ENCODE results near the gene LIPM.

The LIPM gene

DNA sequence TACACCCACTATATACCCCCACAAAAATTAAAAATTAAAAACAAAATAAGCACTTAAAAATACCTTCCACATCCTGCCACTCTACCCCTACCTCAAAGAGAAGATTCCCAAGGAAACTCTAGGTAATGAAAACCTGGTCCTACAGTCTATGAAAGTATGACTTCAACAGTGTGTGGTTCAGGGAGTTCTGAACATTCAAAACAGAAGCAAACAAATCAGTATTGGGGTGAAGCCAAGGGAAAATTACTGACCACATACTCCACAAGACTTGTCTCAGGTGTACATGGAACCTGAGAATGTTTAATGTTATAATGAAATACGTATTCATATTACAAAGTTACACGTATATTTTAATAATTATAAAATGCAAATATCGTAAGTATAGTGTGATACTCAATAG lies 20.3 kb upstream of the LIPM start:
- H3K9me3 ChIP-seq (ENCODE audit: control insufficient read depth, insufficient read depth, low read depth, low read length), result no peaks in the 10 kb centered on the region
- H3K4me1 ChIP-seq (ENCODE audit: control insufficient read depth, insufficient read depth, low read length), result no peaks in the 10 kb centered on the region
- H3K36me3 ChIP-seq (ENCODE audit: control insufficient read depth in 2 of 2, insufficient read depth in 1 of 2, low read length in 2 of 2), result no peaks in the 10 kb centered on the region
- no peak overlapping the region for H3K4me3 ChIP-seq (ENCODE audit: low read depth, low read length)
- CTCF ChIA-PET, result interaction anchor here (0.6 kb wide), 1 partner anchor 38 kb away, joined by 4 read pairs; no protein-coding TSS in a partner anchor
- TF ChIP-seq ZNF266 (tag by site-specific recombination; IDR thresholded peaks at IDR 0.05; ENCODE audit: low read depth), result no peak
- TF ChIP-seq ZNF423 (tag by site-specific recombination; IDR thresholded peaks at IDR 0.05), result no peak
- TF ChIP-seq, protein P1, sequence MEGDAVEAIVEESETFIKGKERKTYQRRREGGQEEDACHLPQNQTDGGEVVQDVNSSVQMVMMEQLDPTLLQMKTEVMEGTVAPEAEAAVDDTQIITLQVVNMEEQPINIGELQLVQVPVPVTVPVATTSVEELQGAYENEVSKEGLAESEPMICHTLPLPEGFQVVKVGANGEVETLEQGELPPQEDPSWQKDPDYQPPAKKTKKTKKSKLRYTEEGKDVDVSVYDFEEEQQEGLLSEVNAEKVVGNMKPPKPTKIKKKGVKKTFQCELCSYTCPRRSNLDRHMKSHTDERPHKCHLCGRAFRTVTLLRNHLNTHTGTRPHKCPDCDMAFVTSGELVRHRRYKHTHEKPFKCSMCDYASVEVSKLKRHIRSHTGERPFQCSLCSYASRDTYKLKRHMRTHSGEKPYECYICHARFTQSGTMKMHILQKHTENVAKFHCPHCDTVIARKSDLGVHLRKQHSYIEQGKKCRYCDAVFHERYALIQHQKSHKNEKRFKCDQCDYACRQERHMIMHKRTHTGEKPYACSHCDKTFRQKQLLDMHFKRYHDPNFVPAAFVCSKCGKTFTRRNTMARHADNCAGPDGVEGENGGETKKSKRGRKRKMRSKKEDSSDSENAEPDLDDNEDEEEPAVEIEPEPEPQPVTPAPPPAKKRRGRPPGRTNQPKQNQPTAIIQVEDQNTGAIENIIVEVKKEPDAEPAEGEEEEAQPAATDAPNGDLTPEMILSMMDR (tag by site-specific recombination; IDR thresholded peaks at IDR 0.05), result no peak
- no peak for TF ChIP-seq ZNF335 (tag by site-specific recombination; conservative IDR thresholded peaks at IDR 0.05)
- TF ChIP-seq ZNF596 (tag by site-specific recombination; IDR thresholded peaks at IDR 0.05), result no peak
- TF ChIP-seq, protein P2, sequence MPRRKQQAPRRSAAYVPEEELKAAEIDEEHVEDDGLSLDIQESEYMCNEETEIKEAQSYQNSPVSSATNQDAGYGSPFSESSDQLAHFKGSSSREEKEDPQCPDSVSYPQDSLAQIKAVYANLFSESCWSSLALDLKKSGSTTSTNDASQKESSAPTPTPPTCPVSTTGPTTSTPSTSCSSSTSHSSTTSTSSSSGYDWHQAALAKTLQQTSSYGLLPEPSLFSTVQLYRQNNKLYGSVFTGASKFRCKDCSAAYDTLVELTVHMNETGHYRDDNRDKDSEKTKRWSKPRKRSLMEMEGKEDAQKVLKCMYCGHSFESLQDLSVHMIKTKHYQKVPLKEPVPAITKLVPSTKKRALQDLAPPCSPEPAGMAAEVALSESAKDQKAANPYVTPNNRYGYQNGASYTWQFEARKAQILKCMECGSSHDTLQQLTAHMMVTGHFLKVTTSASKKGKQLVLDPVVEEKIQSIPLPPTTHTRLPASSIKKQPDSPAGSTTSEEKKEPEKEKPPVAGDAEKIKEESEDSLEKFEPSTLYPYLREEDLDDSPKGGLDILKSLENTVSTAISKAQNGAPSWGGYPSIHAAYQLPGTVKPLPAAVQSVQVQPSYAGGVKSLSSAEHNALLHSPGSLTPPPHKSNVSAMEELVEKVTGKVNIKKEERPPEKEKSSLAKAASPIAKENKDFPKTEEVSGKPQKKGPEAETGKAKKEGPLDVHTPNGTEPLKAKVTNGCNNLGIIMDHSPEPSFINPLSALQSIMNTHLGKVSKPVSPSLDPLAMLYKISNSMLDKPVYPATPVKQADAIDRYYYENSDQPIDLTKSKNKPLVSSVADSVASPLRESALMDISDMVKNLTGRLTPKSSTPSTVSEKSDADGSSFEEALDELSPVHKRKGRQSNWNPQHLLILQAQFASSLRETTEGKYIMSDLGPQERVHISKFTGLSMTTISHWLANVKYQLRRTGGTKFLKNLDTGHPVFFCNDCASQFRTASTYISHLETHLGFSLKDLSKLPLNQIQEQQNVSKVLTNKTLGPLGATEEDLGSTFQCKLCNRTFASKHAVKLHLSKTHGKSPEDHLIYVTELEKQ (tag by site-specific recombination; IDR thresholded peaks at IDR 0.05; ENCODE audit: borderline replicate concordance), result no peak
- POLR2A ChIA-PET, result no interaction called here
- H3K27ac ChIP-seq (ENCODE audit: extremely low read depth, low read depth, low read length), result no peak overlapping the region

DNA sequence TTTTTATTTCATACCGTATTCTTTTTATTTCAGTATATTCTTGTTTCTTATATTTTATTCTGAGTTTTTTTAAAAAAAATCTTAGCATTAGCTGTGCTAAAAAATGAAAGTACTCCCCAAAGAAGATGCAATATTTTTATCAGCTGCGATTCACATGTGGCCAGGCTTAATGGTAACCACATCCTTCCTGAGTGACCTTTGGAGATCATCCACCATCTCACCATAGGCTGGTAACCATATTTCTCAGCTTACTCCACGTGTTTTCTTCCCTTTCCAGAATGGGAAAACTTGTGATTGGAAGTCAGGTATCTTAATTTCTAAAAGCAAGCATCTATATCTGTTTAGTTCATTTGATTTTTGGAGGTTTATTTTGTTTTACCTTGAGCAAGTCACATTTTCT lies 18.8 kb upstream of the LIPM start:
- no peak overlapping the region for H3K27ac ChIP-seq (ENCODE audit: extremely low read depth, low read depth, low read length)
- no peaks in the 10 kb centered on the region for H3K4me1 ChIP-seq (ENCODE audit: control insufficient read depth, insufficient read depth, low read length)
- CTCF ChIA-PET, result interaction anchor here (0.7 kb wide), 1 partner anchor 434 kb away, joined by 3 read pairs; no protein-coding TSS in a partner anchor
- no peaks in the 10 kb centered on the region for H3K9me3 ChIP-seq (ENCODE audit: control insufficient read depth, insufficient read depth, low read depth, low read length)
- TF ChIP-seq, protein P3, sequence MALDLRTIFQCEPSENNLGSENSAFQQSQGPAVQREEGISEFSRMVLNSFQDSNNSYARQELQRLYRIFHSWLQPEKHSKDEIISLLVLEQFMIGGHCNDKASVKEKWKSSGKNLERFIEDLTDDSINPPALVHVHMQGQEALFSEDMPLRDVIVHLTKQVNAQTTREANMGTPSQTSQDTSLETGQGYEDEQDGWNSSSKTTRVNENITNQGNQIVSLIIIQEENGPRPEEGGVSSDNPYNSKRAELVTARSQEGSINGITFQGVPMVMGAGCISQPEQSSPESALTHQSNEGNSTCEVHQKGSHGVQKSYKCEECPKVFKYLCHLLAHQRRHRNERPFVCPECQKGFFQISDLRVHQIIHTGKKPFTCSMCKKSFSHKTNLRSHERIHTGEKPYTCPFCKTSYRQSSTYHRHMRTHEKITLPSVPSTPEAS (tag by site-specific recombination; IDR thresholded peaks at IDR 0.05), result no peak
- TF ChIP-seq ZNF37A (tag by site-specific recombination; IDR thresholded peaks at IDR 0.05) (no peak), ZNF549 (tag by site-specific recombination; IDR thresholded peaks at IDR 0.05) (no peak), ZNF555 (tag by site-specific recombination; conservative IDR thresholded peaks at IDR 0.05) (no peak), ZNF24 (tag by site-specific recombination; IDR thresholded peaks at IDR 0.05) (no peak), ZNF707 (tag by site-specific recombination; IDR thresholded peaks at IDR 0.05) (no peak), HOXC10 (CRISPR knock-in tag; IDR thresholded peaks at IDR 0.05) (no peak), KLF8 (tag by site-specific recombination; IDR thresholded peaks at IDR 0.05) (no peak), ZNF561 (tag by site-specific recombination; IDR thresholded peaks at IDR 0.05; ENCODE audit: borderline replicate concordance) (no peak)
- TF ChIP-seq, protein P4, sequence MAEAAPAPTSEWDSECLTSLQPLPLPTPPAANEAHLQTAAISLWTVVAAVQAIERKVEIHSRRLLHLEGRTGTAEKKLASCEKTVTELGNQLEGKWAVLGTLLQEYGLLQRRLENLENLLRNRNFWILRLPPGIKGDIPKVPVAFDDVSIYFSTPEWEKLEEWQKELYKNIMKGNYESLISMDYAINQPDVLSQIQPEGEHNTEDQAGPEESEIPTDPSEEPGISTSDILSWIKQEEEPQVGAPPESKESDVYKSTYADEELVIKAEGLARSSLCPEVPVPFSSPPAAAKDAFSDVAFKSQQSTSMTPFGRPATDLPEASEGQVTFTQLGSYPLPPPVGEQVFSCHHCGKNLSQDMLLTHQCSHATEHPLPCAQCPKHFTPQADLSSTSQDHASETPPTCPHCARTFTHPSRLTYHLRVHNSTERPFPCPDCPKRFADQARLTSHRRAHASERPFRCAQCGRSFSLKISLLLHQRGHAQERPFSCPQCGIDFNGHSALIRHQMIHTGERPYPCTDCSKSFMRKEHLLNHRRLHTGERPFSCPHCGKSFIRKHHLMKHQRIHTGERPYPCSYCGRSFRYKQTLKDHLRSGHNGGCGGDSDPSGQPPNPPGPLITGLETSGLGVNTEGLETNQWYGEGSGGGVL (tag by site-specific recombination; IDR thresholded peaks at IDR 0.05), result no peak
- TF ChIP-seq, protein P5, sequence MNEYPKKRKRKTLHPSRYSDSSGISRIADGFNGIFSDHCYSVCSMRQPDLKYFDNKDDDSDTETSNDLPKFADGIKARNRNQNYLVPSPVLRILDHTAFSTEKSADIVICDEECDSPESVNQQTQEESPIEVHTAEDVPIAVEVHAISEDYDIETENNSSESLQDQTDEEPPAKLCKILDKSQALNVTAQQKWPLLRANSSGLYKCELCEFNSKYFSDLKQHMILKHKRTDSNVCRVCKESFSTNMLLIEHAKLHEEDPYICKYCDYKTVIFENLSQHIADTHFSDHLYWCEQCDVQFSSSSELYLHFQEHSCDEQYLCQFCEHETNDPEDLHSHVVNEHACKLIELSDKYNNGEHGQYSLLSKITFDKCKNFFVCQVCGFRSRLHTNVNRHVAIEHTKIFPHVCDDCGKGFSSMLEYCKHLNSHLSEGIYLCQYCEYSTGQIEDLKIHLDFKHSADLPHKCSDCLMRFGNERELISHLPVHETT (tag by site-specific recombination; IDR thresholded peaks at IDR 0.05), result no peak
- no peak overlapping the region for H3K4me3 ChIP-seq (ENCODE audit: low read depth, low read length)
- no peaks in the 10 kb centered on the region for H3K36me3 ChIP-seq (ENCODE audit: control insufficient read depth in 2 of 2, insufficient read depth in 1 of 2, low read length in 2 of 2)
- POLR2A ChIA-PET, result no interaction called here

Measured in HEK293 (cell line).